ENCODE results near the gene TECPR2.

TECPR2 gene

DNA sequence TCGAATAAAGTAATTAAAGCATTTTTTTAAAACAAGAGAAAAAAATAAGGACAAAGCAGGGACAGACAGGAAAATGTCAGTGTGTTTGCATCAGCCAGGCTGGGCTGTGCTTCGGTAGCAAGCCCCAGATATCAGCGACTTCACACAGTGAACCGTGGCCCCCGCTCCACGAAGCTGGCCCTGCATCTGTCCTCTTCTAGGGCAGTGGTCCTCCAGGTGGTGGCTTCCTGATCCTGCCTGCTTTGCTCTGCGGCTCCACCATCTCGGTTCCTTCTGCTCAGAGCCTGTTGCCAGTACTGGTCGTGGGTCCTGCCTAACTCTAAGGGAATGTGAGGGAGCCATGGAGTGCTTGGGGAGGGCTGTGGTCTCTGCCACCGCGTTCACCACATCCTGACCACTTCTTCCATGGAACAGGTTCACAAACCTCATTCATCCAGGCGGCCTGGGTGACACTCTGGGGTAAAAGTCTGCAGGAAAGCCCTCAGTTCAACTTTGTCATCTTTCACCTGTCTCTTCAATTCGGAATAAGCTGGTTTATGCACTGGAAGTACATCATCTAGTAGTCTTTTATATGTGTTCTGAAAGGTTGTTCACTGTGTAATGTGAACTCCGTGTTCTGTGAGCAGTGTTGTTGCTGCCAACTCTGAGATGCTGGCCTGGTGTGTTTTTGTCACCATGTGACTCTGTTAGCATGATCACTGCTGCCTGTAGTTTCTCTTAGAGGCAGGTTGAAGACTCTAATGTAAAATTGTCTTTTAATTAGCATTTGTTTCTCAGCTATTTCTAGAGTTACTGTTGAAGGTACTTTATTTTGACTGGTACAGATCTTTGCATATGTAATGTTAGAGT lies 99.0 kb downstream of the TECPR2 start:
- TF ChIP-seq GATA1 (IDR thresholded peaks at IDR 0.05; ENCODE audit: low read depth, low read length), result no peak
- no peak for TF ChIP-seq POLR2A (IDR thresholded peaks at IDR 0.05; ENCODE audit: low read length)
- peak in 1 of 2 experiments; percentile 58 for DNase-seq

- TF ChIP-seq POLR2A (IDR thresholded peaks at IDR 0.05; ENCODE audit: low read length) (no peak), GATA1 (IDR thresholded peaks at IDR 0.05; ENCODE audit: low read depth, low read length) (no peak)
- no peak for DNase-seq
These were observed 99.7 kb downstream of the TECPR2 start for GRCh38 chr14:102462391-102462790.

- DNase-seq, result no peak
- TF ChIP-seq POLR2A (IDR thresholded peaks at IDR 0.05; ENCODE audit: low read length) (no peak), GATA1 (IDR thresholded peaks at IDR 0.05; ENCODE audit: low read depth, low read length) (no peak)
These were observed 101.3 kb downstream of the TECPR2 start for GRCh38 chr14:102464006-102464405.

DNA sequence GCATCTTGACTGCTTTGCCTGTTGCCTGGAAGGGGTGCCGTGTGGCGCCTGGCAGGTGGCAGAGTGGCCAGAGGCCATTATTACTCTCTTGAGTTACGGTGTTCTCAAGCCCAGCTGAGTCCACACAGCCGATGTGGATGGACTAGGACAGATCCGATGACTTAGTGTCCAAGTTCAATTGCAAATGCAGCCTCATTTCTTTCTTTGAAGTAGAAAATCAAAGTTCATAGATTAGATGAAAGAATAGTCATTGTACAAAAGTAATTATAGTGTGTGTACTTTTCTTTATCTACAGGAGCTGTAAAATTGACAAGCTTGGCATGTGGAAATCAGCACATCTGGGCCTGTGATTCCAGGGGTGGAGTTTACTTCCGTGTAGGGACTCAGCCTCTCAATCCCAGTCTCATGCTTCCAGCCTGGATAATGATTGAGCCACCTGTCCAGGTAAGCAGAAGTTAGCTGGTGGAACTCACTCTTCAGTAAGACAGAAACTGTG lies 102.2 kb downstream of the TECPR2 start:
- DNase-seq, result no peak
- TF ChIP-seq GATA1 (IDR thresholded peaks at IDR 0.05; ENCODE audit: low read depth, low read length) (no peak), POLR2A (IDR thresholded peaks at IDR 0.05; ENCODE audit: low read length) (no peak)

- no peak for DNase-seq
- no peak for TF ChIP-seq GATA1 (IDR thresholded peaks at IDR 0.05; ENCODE audit: low read depth, low read length)
- TF ChIP-seq POLR2A (IDR thresholded peaks at IDR 0.05; ENCODE audit: low read length), result no peak
These were observed 106.5 kb downstream of the TECPR2 start for GRCh38 chr14:102469261-102469660.

GRCh38 chr14:102471921-102472790 lies 109.4 kb downstream of the TECPR2 start:
- no peak for DNase-seq
- TF ChIP-seq GATA1 (IDR thresholded peaks at IDR 0.05; ENCODE audit: low read depth, low read length) (no peak), POLR2A (IDR thresholded peaks at IDR 0.05; ENCODE audit: low read length) (no peak)

- no peak for DNase-seq
- TF ChIP-seq POLR2A (IDR thresholded peaks at IDR 0.05; ENCODE audit: low read length) (no peak), GATA1 (IDR thresholded peaks at IDR 0.05; ENCODE audit: low read depth, low read length) (no peak)
These were observed 110.0 kb downstream of the TECPR2 start for GRCh38 chr14:102472791-102473150.

DNA sequence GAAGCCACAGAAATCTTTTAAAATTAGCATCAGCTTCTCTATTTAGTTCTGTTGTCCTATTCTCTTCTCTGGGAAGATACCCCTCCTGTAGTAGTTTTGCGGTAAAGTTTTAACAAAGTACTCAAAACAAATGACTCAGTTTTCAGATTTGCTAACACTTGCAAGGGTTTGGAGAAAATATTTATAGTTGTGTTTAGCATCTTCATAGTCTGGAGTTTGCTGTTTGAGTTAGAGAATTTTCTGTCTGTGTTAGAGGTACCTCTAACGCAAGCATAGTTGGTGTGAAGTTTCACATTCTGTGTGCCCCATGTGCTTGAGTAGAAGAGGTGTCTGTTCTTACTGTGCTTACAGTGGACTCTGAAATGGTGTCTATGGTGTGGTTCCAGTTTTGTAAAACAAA lies 110.8 kb downstream of the TECPR2 start:
- no peak for DNase-seq
- TF ChIP-seq GATA1 (IDR thresholded peaks at IDR 0.05; ENCODE audit: low read depth, low read length) (no peak), POLR2A (IDR thresholded peaks at IDR 0.05; ENCODE audit: low read length) (no peak)

- TF ChIP-seq POLR2A (IDR thresholded peaks at IDR 0.05; ENCODE audit: low read length), result no peak
- TF ChIP-seq GATA1 (IDR thresholded peaks at IDR 0.05; ENCODE audit: low read depth, low read length), result no peak
These were observed 112.2 kb downstream of the TECPR2 start for GRCh38 chr14:102474934-102475333.

GRCh38 chr14:102479107-102479506 lies 116.4 kb downstream of the TECPR2 start:
- DNase-seq, result no peak
- no peak for TF ChIP-seq POLR2A (IDR thresholded peaks at IDR 0.05; ENCODE audit: low read length)
- TF ChIP-seq GATA1 (IDR thresholded peaks at IDR 0.05; ENCODE audit: low read depth, low read length), result no peak

More at GRCh38 chr14:102474934-102475333, 112.2 kb downstream of the TECPR2 start:
- DNase-seq, result no peak

DNA sequence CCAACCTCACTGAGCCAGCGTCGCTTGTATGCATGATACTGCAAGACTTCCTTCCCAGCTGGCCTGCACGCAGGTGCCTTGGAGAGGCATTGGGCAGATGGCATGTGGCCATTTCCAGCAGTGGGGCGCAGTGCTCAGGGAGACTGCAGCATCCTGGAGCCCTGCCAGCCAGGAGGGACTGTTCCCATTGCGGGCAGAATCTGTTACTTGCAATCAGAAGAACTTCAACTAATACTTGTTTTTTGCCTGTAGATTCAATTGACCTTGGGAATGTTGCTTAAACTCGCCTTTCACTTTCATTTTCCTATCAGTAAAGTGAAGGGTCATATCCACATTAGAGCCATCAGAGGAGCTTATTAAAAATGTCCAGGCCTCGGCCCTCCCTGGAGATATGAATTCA lies 117.0 kb downstream of the TECPR2 start:
- DNase-seq, result peak in 1 of 2 experiments; percentile 26
- TF ChIP-seq GATA1 (IDR thresholded peaks at IDR 0.05; ENCODE audit: low read depth, low read length) (no peak), POLR2A (IDR thresholded peaks at IDR 0.05; ENCODE audit: low read length) (no peak)

DNA sequence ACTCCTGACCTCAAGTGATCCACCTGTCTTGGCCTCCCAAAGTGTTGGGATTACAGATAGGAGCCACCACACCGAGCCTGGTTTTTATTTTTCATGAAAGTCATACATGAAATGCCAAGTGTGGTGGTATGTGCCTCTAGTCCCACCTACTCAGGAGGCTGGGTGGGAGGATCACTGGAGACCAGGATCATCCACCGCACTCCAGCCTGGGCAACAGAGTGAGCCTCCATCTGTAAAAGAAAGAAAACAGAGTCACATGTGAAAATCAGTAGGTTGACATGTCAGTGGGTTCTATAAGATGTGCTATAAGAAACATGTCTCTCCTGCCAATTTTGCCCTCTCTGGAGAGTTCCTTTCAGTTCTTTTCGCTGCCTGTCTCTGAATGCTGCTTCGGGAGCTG lies 118.6 kb downstream of the TECPR2 start:
- DNase-seq, result no peak
- TF ChIP-seq GATA1 (IDR thresholded peaks at IDR 0.05; ENCODE audit: low read depth, low read length) (no peak), POLR2A (IDR thresholded peaks at IDR 0.05; ENCODE audit: low read length) (no peak)

GRCh38 chr14:102481791-102482238 lies 119.1 kb downstream of the TECPR2 start:
- no peak for DNase-seq

GRCh38 chr14:102484316-102484715 lies 121.6 kb downstream of the TECPR2 start:
- no peak for TF ChIP-seq POLR2A (IDR thresholded peaks at IDR 0.05; ENCODE audit: low read length)
- TF ChIP-seq GATA1 (IDR thresholded peaks at IDR 0.05; ENCODE audit: low read depth, low read length), result no peak
- no peak for DNase-seq

More at GRCh38 chr14:102481791-102482238, 119.1 kb downstream of the TECPR2 start:
- TF ChIP-seq GATA1 (IDR thresholded peaks at IDR 0.05; ENCODE audit: low read depth, low read length) (no peak), POLR2A (IDR thresholded peaks at IDR 0.05; ENCODE audit: low read length) (no peak)

All from erythroblast (primary cell).